ENCODE data around the gene IL31RA.

The IL31RA gene

GRCh38 chr5:55902696-55903095 lies 51.5 kb downstream of the IL31RA start:
- DNase-seq (ENCODE audit: low read depth, low spot score): no peak

- DNase-seq (ENCODE audit: low read depth, low spot score): no peak
Measured at GRCh38 chr5:55903121-55903701, 52.1 kb downstream of the IL31RA start.

GRCh38 chr5:55904152-55904551 lies 53.0 kb downstream of the IL31RA start:
- no peak for DNase-seq (ENCODE audit: low read depth, low spot score)

- DNase-seq (ENCODE audit: low read depth, low spot score): no peak
Measured at GRCh38 chr5:55905251-55905650, 54.1 kb downstream of the IL31RA start.

GRCh38 chr5:55907927-55908326 lies 56.8 kb downstream of the IL31RA start:
- DNase-seq (ENCODE audit: low read depth, low spot score): no peak

DNA sequence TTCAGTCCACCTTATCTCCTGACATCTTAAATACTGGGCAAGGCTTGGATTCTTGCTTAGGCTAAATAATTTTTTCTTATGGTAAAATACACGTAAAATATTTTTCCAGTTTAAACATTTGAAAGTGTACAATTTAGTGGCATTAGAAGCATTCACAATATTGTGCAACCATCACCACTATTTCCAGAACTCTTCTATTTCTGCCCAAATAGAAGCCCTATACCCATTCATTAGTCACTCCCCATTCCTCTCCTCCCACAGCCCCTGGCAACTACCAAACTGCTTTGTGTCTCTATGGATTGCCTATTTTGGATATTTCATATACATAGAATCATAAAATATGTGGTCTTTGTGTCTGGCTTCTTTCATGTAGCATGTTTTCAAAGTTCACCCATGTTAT lies 57.6 kb downstream of the IL31RA start:
- DNase-seq (ENCODE audit: low read depth, low spot score): no peak

DNA sequence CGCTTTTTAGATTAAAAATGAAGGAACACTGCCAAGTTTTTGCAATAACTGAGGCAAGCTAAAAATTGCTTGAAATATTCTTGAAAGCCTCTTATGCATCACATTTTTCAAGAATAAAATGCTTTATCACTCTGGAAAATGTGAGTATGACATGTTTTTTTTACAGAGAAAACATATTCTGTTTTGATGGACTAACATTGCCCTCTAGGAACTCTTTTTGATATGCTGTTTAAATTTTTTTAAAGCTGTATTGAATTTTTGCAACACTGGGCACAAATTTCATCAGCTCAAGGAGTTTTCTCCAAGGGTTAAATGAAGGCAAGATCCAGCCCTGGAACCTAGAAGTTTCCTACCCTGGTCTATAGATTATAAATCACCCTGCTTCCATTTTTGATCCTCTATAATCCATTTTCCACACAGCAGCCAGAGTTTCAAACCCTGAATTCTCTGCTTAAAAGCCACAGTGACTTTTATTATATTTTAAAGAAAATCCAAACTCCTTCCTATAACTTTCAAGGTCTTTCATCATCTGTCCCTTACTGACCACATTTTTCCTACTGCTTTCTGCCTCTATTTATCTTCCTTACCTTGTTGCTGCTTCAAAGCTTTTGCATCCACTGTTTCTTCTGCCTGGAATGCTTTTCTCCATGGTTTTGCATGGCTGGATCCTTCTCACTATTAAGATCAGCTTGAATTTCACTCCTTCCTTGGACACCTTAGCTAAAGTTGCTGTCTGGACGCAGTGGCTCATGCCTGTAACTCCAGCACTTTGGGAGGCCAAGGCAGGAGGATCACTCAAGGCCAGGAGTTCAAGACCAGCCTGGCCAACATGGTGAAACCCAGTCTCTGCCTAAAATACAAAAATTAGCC lies 60.9 kb downstream of the IL31RA start:
- DNase-seq (ENCODE audit: low read depth, low spot score): no peak

DNA sequence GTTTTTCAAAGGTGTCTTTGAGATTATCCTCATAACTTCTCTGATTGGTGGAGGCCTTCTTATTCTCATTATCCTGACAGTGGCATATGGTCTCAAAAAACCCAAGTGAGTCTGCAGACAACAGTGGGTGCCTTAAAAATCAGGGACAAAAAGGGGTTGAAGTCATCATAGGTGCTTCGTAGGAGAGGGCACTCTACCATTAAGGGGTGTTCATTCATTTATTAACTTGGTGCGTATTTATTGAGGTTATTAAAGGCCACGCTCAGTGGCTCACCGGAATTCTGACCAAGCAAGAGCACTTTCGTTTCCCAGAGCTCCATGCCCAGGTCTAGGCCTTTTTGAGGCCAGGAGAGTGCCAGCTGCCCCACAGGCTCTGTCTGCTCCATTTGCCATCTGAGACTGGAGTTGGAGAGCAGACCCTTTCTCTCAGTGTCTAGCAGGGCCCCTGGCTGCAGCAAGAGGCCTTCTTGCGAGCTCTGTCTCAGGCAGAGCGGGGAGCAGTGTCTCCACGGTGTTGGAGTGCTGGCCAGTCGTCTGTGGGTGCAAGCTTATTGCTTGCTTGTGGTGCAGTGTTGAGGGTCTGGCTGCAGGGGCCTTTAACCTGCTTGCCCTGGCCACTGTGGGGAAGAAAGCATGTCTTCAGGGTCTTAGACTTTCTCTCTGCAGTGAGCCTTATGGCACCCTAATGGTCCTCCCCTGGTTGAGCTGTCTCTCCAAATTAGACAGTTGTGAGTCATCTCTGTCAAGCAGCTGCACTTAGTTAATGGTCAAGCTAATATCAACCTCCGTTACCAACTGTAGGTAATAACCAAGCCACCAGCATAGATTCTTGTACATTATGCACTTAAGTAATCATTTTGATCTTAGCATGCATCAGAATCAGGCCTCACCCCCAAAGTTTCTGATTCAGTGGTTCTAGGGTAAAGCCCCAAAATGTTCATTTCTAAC lies 62.6 kb downstream of the IL31RA start:
- no peak for DNase-seq (ENCODE audit: low read depth, low spot score)

DNA sequence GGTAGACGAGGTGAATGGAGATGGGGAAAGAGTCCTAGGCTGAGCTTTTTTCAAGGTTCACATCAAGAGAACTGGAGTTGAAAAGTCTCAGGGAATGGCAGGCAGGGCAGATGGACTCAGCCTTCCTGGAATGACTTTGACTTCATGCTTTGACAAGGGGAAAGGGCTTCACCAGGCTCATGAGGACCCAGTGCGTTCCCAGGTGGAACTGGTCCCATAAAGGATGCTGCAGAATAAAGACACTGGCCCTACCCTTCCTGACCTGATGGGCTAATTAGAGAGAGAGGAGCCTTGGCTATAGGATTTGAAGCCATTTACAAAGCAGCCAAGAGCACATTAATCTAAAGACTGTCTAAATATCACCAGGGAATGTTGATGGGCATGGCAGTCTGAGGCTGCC lies 63.8 kb downstream of the IL31RA start:
- DNase-seq (ENCODE audit: low read depth, low spot score): no peak

DNA sequence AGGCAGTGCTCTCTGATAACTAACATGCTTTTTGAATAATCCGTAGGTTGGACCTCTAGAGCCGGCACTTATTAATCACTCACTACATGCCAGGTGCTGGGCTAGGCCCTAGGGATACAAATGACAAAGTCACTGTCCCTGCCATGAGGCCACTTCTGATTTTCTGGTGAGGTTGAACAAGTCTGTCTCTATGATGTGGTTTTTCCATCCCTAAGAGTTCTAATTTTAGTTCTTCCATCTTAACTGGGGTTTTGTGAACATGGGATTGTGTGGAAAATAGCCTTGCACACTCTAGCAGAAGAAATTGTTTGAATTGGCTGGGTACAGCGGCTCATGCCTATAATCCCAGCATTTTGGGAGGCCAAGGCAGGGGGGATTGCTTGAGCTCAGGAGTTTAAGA lies 64.6 kb downstream of the IL31RA start:
- no peak for DNase-seq (ENCODE audit: low read depth, low spot score)

GRCh38 chr5:55916986-55917385 lies 65.8 kb downstream of the IL31RA start:
- no peak for DNase-seq (ENCODE audit: low read depth, low spot score)

DNA sequence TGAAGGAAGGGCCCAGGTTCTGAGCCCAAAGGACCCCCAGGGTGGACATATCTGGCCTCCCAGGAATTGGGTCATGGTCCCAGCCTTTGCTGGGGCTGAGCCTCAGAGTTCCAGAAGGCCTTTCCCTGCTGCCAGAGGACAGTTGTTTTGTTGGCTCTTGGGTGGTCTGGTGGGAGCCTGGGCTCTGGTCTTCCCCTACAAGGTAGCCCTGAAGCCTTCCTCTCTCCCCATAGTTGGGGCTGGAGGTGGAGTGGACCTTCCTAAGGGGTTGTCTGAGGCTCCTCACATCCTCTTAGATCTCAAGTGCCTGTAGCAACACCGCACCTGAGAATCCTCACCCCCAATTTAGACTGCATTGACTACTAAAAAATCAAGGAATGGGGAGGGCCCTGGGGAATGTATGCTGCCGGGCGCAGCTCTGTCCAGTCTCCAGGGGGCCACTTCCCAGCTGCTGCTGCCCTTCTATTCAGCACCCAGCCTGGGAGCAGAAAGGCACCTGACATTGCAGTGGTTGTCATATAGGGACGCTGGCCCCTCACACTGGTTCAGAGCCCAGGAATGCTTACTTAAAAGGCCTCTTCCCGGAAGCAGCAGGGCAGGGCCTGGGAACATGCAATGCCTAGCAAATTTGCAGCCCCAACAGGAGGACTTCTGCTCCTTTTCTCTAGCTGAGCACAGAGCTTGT lies 66.4 kb downstream of the IL31RA start:
- DNase-seq (ENCODE audit: low read depth, low spot score): no peak

DNA sequence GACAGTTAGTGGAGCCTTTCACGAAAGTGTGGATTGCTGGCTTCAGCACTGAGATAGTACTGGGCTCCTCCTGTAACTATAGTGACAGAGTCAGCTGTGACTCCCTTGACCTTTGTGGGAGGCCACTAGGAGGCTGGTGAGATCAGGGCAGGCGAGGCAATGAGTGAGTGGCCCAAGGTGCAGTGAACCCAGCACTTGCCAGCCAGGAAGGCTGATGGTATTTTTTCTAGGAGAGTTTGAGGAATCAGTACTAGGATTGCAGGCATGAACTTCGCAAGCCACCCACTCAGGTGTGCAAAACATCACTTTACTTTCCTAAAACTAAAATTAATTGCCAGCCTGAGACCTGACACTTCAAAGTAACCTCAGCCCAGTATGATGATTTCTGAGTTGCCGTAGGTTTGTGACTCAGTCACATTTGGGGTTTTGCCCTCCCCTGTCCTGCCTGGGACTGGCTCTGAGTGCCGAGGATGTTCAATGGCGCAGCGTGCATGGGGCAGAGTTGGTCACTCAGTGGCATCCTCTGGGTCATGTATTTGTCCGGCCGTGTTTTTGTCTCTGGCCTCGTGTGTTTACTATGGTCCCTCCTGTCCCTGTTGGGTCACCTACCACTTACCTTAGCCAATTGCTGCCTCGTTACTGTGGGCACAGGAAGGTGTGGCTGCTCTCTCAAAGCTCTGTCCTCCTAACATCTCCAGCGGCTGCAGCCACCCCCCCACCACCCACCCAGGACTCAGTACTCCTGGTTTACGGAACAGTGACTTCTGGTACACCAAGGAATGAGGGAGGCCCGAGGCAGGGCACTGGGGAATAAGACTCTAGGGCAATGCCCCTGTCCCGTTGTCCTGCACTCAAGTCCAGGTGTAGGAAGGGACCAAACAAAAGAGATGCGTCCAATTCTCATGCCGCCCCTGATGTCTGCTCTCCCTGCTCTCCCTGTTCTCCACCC lies 67.2 kb downstream of the IL31RA start:
- no peak for DNase-seq (ENCODE audit: low read depth, low spot score)

GRCh38 chr5:55919625-55920024 lies 68.5 kb downstream of the IL31RA start:
- DNase-seq (ENCODE audit: low read depth, low spot score): no peak

- no peak for DNase-seq (ENCODE audit: low read depth, low spot score)
Measured at GRCh38 chr5:55920784-55921183, 69.6 kb downstream of the IL31RA start.

DNA sequence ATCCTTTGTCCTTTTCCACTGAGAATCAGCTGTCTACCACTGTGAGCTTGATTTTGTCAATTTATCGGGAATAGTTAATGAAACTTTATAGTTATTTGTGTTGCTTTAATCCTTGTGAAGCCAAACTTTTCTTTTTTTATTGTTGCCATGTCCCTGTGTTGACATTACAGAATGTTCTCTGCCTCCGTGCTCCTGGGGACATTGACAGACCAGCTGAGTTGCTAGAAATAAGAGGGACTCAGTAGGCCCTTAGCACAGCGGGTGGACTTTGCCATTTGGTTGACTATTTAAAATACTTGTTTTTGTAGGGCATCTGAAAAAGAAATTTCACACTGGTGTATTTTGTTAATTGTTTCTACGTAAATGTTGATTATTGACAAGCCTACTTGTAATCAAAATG lies 70.5 kb downstream of the IL31RA start:
- DNase-seq (ENCODE audit: low read depth, low spot score): no peak

GRCh38 chr5:55923177-55923771 lies 72.1 kb downstream of the IL31RA start:
- no peak for DNase-seq (ENCODE audit: low read depth, low spot score)

DNA sequence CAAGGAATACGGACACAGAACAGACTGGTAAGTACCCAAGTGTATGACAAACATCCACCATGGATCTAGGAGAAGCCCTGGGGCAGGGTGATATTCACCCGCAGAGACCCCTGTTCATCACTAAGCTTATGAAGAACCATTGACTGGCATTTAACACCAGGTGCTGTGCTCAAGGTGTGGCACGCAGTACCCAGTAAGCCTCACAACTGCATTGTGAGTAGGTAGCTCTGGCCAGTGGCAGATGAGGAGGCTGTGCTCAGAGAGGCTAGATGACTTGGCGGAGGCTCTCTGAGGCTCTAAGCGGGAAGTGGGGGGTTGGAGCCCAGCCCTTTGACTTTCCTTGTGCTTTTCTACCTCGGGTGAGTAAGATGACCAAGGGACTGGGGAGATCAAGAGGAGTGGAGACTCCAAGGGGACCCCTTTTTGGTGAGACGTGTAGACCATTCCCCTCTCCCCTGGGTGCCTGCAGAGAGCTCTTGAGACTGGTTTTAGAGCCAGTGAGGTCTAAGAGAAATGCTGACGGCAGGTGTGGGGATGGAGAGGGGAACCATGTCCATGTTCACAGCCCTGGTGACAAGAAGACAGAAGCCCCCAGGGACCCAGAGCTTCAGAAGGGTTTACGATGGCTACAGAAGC lies 72.8 kb downstream of the IL31RA start:
- DNase-seq (ENCODE audit: low read depth, low spot score): no peak

DNA sequence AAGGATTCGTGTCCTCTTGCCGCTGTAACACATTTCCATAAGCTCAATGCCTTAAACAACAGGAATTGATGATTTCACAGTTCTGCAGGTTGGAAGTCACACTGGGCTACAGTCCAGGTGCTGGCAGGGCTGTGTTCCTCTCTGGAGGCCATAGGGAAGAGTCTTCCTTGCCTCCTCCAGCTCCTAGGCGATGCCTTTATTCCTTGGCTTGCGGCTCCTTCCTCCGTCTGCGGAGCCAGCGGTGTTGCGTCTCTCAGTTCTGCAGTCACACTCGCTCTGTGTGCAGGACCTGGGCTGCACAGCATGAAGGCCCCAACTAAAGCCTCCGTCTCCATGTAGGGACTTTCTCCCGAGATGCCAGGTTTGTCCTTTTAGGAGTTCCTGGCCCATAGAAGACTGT lies 73.6 kb downstream of the IL31RA start:
- DNase-seq (ENCODE audit: low read depth, low spot score): no peak

DNA sequence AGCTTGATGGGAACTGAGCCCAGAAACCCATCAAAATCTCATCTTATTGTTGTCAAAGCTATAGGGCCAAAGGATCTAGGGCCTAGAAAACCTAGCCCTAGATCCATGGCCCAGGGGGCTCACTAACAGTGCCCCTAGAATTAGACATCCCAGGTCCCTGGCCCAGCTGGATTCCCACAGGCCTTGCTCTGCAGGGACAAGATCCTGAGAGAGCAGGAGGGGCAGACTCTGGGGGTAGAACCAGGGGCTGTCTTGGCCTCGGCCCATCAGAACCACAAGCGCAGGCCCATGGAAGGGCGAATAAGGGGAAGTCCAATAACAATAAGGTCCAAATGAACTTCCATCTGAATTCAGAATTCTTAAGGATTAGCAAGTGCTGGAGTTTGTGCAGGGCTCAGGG lies 74.0 kb downstream of the IL31RA start:
- no peak for DNase-seq (ENCODE audit: low read depth, low spot score)
